NCI-H1694 (cell line): ENCODE measurements around the gene DHODH.
"Not testable (repeated sequence)": the region's sequence is repeated elsewhere in the genome, so short reads cannot be mapped to it uniquely, and the experiment has no call there.

Experiments used
- DNase-seq: peaks from one replicate; lab custom pipeline; 2025; lab: John Stamatoyannopoulos, UW

Gene DHODH

DNA sequence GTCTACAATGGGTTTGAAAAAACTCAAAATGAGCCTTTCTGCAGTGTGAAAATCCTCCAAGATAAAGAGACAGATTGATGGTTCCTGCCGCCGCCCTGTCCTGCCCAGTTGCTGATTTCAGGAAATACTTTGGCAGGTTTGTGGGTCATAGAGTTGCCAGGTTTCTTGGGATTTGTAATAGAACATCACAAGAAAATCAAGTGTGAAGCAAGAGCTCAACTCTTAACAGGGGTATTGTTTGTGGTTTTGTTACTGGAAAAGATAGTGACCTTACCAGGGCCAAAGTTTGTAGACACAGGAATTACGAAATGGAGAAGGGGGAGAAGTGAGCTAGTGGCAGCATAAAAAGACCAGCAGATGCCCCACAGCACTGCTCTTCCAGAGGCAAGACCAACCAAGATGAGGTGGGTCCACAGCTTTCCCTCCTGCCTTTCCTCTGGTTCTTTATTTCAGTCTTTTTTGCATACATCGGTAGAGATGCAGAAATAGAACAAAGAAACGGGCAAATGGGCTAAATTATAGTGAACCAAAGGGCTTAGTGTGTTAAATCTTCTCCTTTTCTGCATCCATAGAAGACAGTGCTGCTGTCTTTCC is 45.8 kb downstream of the DHODH start, which contains the start of gene HP:
Gene HP, plus strand, starts transcription at position 252 of the 594 bp plus-strand sequence. Its CDS starts 148 bp downstream, at position 400.
- not testable (repeated sequence) for DNase-seq

DNA sequence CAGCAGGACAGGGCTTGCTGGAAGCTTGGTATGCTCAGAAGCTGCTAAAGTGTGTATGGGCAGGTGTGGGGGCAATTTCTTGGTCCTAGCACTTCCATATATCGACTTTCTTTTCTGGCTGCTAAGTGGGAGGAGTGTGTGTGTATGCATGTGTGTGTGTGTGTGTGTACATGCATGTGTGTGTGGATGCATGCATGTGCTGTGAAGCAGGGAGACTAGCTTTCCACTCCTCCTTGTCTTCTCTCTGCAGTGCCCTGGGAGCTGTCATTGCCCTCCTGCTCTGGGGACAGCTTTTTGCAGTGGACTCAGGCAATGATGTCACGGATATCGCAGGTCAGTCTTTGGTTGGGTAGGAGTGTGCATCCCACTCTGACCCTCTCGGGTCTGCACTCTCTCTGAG is 47.4 kb downstream of the DHODH start:
- DNase-seq, result no peak

DNA sequence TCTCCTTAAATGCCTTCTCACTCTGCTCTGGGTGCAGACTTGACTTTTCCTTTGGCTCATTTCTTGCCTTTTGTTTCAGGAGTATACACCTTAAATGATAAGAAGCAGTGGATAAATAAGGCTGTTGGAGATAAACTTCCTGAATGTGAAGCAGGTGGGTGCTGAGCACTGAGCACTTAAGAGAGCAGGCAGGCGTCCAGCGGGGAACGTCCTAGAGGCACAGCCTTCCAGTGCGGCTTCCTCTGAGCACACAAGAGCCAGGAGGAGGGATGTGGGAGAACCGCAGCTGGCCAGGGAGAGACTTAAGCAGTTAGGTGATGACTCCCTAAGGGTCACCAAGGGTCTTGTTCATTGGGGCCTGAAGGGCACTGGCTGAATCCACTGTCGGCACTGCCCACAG is 48.8 kb downstream of the DHODH start:
- DNase-seq, result not testable (repeated sequence)

DNA sequence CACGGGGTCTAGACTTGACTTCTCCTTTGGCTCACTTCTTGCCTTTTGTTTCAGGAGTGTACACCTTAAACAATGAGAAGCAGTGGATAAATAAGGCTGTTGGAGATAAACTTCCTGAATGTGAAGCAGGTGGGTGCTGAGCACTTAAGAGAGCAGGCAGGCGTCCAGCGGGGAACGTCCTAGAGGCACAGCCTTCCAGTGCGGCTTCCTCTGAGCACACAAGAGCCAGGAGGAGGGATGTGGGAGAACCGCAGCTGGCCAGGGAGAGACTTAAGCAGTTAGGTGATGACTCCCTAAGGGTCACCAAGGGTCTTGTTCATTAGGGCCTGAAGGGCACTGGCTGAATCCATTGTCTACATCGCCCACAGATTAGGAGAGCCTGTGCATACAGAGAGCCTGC is 50.5 kb downstream of the DHODH start:
- not testable (repeated sequence) for DNase-seq

DNA sequence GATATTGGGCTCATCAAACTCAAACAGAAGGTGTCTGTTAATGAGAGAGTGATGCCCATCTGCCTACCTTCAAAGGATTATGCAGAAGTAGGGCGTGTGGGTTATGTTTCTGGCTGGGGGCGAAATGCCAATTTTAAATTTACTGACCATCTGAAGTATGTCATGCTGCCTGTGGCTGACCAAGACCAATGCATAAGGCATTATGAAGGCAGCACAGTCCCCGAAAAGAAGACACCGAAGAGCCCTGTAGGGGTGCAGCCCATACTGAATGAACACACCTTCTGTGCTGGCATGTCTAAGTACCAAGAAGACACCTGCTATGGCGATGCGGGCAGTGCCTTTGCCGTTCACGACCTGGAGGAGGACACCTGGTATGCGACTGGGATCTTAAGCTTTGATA is 51.9 kb downstream of the DHODH start:
- DNase-seq, result no peak

DNA sequence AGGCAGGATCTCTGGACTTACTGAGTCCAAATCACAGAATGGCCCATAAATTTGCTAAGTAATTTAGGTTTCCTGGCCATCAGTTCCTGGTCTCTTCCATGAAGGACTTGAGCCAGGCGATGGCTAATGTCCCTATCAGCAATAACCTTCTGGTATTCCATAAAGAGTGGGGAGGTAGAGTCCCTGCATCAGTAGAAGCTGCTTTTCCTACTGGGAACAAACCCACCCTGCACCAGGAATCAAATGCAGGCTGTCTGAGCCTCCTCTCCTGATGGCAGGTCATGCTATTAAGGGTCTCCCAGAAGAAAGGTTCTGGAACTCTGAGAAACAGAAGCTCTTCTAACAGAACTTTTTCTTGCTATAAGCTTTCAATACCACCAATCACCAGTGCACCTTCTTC is 53.0 kb downstream of the DHODH start:
- no peak for DNase-seq

DNA sequence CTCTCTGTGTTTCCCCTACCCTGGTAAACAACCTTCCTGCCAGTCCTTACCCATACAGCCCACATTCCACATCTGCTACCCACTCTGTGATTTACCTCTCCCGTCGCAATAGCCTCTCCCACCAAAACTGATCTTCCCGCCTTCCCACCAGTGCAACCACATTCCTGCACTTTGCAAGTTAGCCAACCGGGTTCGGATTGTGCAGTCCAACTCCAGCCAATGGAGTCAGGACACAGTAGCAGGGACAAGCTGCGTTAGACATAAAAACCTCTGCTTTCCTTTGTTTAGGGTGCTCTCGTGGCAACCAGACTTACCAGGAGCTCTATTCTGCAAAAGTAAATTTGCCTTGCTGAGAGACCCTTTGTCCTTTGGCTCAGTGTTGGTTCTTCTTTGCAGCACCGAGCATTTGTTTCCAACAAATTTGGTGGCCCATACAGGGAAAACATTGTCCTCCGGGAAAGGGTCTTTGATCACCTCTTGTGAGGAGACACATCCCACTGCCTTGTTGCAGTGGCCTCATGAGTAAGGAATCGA is 55.9 kb downstream of the DHODH start:
- no peak for DNase-seq

DNA sequence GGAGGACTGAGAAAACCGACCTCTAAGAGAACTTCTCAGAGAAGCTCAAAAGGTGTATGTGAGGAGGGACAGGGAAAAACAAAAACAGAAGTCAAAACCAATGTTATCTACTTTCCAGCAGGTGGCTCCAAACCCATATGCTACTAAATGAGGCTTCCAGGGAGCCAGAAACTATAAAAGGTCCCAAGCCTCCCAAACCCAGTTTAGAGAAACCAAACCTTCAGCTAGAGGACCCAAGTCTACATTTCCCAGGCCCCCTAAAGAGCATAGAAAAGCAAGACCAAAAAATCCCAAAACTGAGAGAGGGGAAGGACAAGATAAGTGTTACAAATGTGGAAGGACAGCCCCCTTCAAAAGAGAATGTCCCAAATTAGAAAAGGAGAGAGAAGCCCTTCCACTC is 58.2 kb downstream of the DHODH start:
- DNase-seq, result peak; percentile 4

DNA sequence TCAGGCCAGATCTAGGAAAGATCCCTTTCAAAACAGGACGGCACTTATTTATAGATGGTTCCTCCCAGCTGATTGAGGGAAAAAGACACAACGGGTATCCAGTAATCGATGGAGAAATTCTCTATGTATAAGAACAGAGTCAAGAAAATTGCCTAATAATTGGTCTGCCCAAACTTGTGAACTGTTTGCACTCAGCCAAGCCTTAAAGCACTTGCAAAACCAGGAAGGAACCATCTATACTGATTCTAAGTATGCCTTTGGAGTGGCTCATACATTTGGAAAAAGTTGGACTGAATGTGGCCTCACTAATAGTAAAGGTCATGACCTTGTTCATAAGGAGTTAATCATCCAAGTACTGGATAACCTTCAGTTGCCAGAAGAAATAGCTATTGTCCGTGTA is 60.4 kb downstream of the DHODH start:
- DNase-seq, result no peak

DNA sequence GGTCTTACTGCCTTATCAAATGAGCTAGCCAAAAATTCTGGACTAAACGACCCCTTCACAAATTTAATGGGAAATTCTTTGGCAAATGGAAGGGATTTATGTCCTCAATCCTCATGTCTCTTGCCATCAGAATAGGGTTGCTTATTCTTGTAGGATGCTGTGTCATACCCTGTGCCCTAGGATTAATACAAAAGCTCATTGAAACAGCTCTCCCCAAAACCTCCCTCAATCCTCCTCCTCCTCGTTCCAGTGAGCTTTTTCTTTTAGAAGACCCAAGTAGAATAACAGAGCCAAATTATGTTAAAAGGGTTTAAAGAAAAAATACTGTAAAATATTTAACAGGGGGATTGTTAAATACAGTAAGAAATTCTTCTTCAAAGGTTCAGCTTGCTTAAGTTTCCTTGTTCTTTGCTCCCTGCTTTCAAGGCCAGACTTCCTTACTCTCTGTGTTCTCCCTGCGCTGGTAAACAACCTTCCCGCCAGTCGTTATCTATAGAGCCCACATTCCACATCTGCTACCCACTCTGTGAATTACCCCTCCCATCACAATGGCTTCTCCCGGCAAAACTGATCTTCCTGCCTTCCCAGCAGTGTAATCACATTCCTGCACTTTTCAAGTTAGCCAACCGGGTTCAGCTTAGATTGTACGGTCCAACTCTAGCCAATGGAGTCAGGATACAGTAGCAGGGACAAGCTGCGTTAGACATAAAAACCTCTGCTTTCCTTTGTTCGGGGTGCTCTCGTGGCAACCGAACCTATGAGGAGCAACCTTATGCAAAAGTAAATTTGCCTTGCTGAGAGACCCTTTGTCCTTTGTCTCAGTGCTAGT is 64.2 kb downstream of the DHODH start:
- DNase-seq, result no peak

DNA sequence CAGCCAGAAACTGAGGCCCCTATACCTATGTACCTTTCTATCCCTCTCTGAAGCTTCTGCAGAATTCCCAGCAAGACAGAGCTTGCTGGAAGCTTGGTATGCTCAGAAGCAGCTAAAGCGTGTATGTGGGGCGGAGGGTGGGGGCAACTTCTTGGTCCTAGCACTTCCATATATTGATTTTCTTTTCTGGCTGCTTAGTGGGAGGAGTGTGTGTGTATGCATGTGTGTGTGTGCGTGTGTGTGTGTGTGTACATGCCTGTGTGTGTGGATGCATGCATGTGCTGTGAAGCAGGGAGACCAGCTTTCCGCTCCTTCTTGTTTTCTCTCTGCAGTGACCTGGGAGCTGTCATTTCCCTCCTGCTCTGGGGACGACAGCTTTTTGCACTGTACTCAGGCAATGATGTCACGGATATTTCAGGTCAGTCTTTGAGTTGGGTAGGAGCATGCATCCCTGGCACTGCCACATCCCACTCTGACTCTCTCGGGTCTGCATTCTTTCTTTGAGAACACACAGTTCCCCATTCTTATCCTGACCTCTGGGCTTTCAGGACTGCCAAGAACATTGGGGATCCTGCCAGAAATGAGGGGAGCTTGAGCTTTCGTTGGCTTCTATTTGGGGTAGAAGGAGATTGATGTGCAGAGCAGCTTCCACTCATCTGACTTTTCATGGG is 65.2 kb downstream of the DHODH start:
- no peak for DNase-seq

DNA sequence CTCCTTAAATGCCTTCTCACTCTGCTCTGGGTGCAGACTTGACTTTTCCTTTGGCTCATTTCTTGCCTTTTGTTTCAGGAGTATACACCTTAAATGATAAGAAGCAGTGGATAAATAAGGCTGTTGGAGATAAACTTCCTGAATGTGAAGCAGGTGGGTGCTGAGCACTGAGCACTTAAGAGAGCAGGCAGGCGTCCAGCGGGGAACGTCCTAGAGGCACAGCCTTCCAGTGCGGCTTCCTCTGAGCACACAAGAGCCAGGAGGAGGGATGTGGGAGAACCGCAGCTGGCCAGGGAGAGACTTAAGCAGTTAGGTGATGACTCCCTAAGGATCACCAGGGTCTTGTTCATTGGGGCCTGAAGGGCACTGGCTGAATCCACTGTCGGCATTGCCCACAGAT is 66.5 kb downstream of the DHODH start:
- not testable (repeated sequence) for DNase-seq
